Prostate gland (tissue), 2 donors: ENCODE results near the gene YEATS2.

ENCODE experiments used
- CTCF ChIP-seq, 4 experiments: fragments of 200-600 bp in 2 of 4; fragments of 450-650 bp in 2 of 4; sonication (generic) in 2 of 4; IDR thresholded peaks; 1 replicate in 3 of 4; 2 replicates in 1 of 4; pipeline ENCODE4 v1.5.1; 2016 to 2019; ENCODE audit warnings: antibody characterized with exemption in 4 of 4, mild to moderate bottlenecking in 2 of 4, moderate library complexity in 2 of 4
- POLR2A ChIP-seq: fragments of 450-650 bp; IDR thresholded peaks from one replicate; pipeline ENCODE4 v1.6.1; 2016; ENCODE audit warnings: antibody characterized with exemption, mild to moderate bottlenecking

GRCh38 chr3:183826448-183827250 lies 129.1 kb downstream of the YEATS2 start:
- TF ChIP-seq POLR2A (no peak), CTCF (IDR thresholded peaks at IDR 0.05) (no peak)
